Gastroesophageal sphincter (tissue), 3 donors: ENCODE measurements around the gene DCAF7.

Experiments
- CTCF ChIP-seq, 4 experiments: fragments of 200-600 bp in 2 of 4; fragments of 450-650 bp in 2 of 4; sonication (generic) in 1 of 4; IDR thresholded peaks; one replicate each; pipeline ENCODE4 v1.5.1; 2017 to 2019; ENCODE audit warnings: antibody characterized with exemption in 4 of 4, mild to moderate bottlenecking in 2 of 4, moderate library complexity in 2 of 4
- EP300 ChIP-seq: sonication (generic); formaldehyde crosslinking; IDR thresholded peaks from one replicate; pipeline ENCODE4 v1.6.1; 2017; ENCODE audit warnings: antibody characterized with exemption, mild to moderate bottlenecking
- POLR2A ChIP-seq, 2 donors: fragments of 450-650 bp; IDR thresholded peaks; one replicate each; pipeline ENCODE4 v1.6.1; 2017; ENCODE audit warnings: antibody characterized with exemption in 2 of 2, mild to moderate bottlenecking in 2 of 2, moderate library complexity in 1 of 2
- POLR2AphosphoS5 ChIP-seq: sonication (generic); formaldehyde crosslinking; IDR thresholded peaks from one replicate; pipeline ENCODE4 v1.6.1; 2017; ENCODE audit warnings: antibody characterized with exemption

DNA sequence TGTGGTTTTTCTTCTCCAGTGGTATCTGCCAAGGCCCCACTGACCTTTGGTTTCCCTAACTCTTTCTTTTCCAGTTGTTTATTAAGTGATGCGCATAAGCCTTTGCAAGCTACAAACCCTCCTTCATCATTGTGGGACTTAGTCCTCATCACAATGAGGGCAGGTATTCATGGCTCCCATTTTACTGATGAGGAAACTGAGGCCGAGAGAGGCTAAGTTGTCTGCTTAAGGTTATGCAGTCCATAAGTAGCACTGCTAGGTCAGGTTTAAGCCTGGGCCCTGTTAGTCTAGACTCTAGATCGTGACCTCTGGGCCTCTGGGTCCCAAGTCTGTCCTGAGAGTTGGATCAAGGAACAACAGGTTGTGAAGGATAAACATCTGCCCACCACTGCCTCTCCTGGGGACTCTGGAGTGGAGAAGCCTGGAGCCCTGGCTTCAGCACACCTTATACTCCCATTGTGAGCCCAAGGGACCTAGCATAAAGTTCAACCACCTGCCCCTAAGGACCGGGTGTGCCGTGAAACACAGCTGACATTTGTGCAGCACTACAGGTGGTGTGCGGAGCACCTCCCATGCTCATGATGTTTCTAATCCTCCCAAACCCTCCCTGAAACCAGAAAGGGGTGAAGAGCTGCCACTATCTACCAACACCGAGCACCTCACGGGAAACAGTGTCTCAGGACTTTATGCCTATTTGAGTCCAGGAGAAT, 32.3 kb upstream of the DCAF7 start:
- TF ChIP-seq POLR2A (IDR thresholded peaks at IDR 0.05): no peak
- TF ChIP-seq POLR2AphosphoS5: no peak
- no peak for TF ChIP-seq CTCF (IDR thresholded peaks at IDR 0.05)
- no peak for TF ChIP-seq EP300
